Stimulated activated CD8-positive, alpha-beta memory T cell treated with anti-CD3 and anti-CD28 coated beads, Interleukin-12 subunit alpha, Interleukin-12 subunit beta, amount 100 ng/mL, for 24 hours (primary cell): Measurements from ENCODE around the gene UBC.
A peak's percentile ranks its signal among the peaks of the same experiment; 100 is the strongest.
"Not testable (repeated sequence)": the region's sequence is repeated elsewhere in the genome, so short reads cannot be mapped to it uniquely, and the experiment has no call there.

ENCODE experiments used
- DNase-seq: peaks from one replicate; pipeline ENCODE4 v3.0.0-alpha.2; 2020; ENCODE audit errors: extremely low read depth

UBC gene

DNA sequence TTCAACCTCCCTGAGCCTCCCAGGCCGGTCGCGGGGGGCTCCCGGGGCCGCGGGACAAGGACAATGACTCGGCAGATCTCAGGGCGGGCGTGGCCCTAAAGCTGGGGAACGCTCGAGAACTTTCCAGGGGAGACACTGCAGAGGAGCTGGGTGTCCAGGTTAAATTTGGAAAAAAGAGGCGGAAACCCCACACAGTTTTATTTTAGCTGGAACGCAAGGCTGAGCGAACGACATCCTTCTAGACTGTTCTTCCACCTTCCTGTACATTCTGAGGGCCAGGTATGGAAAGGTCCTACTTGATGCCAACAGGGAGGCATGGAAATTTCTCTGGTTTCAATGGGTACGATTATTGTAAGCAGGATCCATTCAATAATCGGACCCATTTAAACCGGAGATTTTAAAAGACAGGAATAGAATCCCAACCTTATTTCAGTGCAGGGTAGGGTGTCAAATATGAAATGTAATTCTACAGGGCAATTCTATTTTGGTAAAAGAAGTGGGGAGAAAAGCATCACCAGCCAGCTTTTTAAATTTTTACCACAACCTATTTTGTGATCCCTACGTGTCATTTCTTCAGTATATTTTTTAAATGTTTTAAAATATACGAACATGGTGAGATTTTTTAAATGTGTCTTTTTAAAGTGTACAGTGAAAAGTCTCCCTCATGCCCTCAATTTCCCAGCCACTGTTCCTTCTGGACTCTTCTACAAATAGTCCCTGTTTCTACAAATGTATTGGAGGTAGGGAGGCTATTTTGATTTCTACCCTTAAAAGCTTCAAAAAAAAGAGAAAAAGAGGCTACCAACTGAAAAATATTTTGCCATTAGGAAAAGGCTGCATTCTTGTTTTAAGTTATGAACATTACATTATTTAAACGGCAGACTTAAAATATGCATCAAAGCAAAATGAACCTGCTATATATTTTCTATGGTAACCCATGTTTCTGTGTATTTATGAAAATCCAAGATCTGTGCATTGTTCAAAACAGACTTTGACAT lies 1.1 kb upstream of the UBC start:
- DNase-seq = no peak

DNA sequence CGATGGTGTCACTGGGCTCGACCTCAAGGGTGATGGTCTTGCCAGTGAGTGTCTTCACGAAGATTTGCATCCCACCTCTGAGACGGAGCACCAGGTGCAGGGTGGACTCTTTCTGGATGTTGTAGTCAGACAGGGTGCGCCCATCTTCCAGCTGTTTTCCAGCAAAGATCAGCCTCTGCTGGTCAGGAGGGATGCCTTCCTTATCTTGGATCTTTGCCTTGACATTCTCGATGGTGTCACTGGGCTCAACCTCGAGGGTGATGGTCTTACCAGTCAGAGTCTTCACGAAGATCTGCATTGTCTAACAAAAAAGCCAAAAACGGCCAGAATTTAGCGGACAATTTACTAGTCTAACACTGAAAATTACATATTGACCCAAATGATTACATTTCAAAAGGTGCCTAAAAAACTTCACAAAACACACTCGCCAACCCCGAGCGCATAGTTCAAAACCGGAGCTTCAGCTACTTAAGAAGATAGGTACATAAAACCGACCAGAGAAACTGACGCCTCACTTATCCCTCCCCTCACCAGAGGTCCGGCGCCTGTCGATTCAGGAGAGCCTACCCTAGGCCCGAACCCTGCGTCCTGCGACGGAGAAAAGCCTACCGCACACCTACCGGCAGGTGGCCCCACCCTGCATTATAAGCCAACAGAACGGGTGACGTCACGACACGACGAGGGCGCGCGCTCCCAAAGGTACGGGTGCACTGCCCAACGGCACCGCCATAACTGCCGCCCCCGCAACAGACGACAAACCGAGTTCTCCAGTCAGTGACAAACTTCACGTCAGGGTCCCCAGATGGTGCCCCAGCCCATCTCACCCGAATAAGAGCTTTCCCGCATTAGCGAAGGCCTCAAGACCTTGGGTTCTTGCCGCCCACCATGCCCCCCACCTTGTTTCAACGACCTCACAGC lies 717 bp downstream of the UBC start:
- peak; percentile 87 for DNase-seq

DNA sequence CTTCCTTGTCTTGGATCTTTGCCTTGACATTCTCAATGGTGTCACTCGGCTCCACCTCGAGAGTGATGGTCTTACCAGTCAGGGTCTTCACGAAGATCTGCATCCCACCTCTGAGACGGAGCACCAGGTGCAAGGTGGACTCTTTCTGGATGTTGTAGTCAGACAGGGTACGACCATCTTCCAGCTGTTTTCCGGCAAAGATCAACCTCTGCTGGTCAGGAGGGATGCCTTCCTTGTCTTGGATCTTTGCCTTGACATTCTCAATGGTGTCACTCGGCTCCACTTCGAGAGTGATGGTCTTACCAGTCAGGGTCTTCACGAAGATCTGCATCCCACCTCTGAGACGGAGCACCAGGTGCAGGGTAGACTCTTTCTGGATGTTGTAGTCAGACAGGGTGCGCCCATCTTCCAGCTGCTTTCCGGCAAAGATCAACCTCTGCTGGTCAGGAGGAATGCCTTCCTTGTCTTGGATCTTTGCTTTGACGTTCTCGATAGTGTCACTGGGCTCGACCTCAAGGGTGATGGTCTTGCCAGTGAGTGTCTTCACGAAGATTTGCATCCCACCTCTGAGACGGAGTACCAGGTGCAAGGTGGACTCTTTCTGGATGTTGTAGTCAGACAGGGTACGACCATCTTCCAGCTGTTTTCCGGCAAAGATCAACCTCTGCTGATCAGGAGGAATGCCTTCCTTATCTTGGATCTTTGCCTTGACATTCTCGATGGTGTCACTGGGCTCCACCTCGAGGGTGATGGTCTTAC lies 1.7 kb downstream of the UBC start:
- not testable (repeated sequence) for DNase-seq

DNA sequence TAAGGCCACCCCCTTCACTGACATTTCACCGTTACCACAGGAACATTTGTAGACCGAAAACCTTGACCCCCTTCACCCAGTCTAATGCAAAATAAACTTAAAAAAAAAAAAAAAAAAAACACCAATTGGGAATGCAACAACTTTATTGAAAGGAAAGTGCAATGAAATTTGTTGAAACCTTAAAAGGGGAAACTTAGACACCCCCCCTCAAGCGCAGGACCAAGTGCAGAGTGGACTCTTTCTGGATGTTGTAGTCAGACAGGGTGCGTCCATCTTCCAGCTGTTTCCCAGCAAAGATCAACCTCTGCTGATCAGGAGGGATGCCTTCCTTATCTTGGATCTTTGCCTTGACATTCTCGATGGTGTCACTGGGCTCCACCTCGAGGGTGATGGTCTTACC lies 2.9 kb downstream of the UBC start:
- not testable (repeated sequence) for DNase-seq

DNA sequence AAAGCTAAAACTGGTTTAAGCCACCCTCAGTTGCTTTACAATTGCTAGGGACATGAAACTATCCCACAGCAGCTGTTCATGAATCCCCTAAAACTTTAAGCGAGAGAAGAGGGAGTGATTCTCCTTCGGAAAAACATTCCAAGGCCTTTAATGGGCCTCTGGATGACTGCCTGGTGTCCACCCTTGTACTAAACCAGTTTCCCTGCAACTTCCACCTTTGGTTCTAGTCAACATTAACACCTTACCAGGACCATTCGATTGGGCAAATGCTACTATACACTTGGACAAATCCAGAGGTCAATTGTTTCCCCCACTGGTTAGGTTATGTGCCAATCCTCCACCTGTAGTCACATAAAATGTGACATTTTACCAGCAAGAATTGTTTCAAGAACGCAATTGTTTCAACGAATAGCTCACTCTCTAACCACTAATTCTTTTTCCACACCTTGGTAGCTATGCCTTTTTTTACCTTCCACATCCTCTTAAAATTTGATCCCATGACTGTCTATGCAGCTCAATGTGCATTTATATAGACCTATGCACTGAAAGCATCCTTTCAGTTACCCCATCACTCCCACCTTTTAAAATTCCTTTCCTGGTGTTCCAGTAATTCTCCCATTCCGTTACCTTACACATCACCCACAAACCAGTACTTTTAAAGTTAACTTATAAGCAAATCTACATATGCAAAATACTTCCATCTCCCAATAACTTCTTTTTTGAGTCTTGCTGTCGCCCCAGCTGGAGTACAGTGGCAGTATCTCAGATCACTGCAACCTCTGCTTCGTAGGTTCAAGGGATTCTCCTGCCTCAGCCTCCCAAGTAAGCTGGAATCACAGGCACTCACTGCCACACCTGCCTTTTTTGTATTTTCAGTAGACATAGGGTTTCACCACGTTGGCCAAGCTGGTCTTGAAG lies 3.6 kb downstream of the UBC start:
- DNase-seq = no peak

GRCh38 chr12:124909831-124910560 lies 4.5 kb downstream of the UBC start:
- DNase-seq = no peak

DNA sequence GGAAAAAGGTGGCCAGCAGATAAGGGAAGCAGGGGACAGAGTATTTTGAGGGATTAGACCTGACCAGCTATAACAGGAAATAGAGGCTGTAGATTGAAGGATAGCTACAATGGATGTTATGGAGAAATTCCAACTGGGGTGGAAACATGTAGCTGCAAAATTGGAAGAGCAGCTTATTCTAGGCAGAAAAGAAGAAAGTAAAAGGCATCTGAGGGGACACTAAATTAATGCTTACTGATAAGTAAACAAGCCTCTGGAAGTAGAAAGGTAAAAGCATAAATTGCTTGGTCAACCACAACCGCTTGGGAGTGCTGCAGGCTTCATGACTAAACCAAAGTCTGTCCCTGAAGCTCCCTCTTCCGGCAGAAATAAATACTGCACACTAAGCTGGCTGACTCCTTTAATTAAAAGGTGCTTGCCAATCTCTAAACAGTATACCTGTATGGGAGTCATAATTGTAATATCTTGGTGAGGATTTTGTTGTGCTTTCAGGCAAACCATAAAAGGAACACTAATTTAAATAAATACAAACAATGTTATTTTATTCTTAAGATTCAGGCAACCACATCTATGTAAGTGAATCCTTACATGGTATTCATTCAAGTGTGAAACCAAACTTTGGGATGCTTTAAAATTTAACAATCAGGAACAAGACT lies 7.7 kb downstream of the UBC start:
- no peak for DNase-seq

GRCh38 chr12:124904306-124905098 lies 9.9 kb downstream of the UBC start:
- no peak for DNase-seq

- DNase-seq = no peak
Observed at GRCh38 chr12:124902916-124903315, 11.5 kb downstream of the UBC start.

DNA sequence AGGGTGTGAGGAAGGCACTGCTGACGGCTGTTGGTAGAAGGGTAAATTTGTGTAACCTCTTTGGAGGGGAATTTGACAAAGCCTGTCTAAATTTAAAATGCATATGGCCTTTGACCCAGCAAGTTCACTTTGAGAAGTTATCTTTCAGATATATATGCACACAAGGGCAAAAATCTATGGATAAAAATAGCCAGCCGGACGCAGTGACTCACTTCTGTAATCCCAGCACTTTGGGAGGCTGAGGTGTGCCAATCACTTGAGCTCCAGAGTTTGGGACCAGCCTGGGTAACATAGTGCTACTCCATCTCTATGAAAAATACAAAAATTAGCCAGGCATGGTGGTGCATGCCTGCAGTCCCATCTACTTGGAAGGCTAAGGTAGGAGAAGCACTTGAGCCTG lies 13.4 kb downstream of the UBC start:
- no peak for DNase-seq

DNA sequence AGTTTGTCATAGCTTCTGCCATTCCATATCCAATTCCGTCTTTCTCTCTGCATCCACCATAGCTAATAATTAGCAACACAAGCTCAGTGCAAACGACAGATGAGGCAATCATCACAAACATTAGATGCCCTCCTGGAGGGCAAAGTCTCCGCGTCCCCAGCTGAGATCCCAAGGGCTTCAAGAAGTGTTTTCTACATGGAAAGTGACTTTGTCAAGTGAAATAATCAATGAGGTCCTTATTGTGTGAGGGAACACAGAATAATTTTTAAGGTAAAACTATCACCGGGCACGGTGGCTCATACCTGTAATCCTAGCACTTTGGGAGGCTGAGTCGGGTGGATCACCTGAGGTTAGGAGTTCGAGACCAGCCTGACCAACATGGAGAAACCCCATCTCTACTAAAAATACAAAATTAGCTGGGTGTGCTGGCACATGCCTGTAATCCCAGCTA lies 14.1 kb downstream of the UBC start:
- DNase-seq = not testable (repeated sequence)

GRCh38 chr12:124898923-124899294 lies 15.5 kb downstream of the UBC start:
- no peak for DNase-seq

- no peak for DNase-seq
Observed at GRCh38 chr12:124898200-124898922, 16.1 kb downstream of the UBC start.

DNA sequence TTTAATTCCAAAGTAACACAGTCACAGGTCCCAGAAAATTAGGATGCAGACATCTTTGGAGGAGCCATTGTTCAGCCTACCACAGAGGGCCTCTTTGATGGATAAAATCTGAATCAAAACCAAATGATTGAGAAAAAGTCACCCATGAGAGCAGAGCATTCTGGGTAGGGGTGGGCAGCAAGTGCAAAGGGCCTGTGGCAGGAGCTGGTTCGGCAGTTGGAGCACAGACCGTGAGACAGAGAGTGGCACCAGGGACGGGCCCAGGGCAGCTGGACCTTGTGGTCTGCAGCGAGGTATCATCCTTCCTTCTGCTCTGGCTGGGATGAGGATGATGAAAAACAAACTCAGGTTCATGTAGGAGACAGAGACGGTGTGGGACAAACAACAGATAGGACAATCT lies 18.0 kb downstream of the UBC start:
- DNase-seq = no peak

DNA sequence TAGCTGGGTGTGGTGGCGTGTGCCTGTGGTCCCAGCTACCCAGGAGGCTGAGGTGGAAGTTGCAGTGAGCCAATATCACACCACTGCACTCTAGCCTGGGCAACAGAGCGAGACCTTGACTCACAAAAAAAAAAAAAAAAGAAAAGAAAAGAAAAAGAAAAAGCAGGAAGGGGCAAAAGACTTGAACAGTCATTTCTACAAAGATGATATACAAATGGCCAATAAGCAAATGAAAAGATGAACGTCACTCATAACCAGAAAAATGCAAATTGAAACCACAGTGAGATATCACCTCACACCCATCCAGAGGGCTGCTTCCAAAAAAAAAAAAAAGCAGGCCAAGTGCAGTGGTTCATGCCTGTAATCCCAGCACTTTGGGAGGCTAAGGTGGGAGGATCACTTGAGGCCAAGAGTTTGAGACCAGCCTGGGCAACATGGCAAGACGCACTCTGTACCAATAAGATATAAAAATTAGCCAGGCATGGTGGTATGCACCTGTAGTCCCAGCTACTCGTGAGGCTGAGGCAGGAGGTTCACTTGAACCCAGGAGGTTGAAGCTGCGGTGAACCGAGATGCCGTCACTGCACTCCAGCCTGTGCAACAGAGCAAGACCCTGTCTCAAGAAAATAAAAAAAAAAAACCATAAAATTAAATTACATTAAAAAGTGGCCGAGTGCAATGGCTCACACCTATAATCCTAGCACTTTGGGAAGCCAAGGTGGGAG lies 20.5 kb downstream of the UBC start:
- no peak for DNase-seq

GRCh38 chr12:124888260-124888659 lies 26.2 kb downstream of the UBC start:
- no peak for DNase-seq

GRCh38 chr12:124887766-124888165 lies 26.7 kb downstream of the UBC start:
- DNase-seq = not testable (repeated sequence)
